GM19351 (cell line): ENCODE data around the gene DGKQ.

Experiments
- ATAC-seq: cut with Tn5 transposase; IDR thresholded peaks from one replicate; pipeline ENCODE4 v1.9.1; 2021; ENCODE audit warnings: mild to moderate bottlenecking, moderate library complexity; ENCODE audit not compliant: unreplicated experiment

DGKQ gene

GRCh38 chr4:996997-997374, 23.6 kb upstream of the DGKQ start:
- no peak for ATAC-seq

GRCh38 chr4:996030-996996, 22.9 kb upstream of the DGKQ start:
- no peak for ATAC-seq

DNA sequence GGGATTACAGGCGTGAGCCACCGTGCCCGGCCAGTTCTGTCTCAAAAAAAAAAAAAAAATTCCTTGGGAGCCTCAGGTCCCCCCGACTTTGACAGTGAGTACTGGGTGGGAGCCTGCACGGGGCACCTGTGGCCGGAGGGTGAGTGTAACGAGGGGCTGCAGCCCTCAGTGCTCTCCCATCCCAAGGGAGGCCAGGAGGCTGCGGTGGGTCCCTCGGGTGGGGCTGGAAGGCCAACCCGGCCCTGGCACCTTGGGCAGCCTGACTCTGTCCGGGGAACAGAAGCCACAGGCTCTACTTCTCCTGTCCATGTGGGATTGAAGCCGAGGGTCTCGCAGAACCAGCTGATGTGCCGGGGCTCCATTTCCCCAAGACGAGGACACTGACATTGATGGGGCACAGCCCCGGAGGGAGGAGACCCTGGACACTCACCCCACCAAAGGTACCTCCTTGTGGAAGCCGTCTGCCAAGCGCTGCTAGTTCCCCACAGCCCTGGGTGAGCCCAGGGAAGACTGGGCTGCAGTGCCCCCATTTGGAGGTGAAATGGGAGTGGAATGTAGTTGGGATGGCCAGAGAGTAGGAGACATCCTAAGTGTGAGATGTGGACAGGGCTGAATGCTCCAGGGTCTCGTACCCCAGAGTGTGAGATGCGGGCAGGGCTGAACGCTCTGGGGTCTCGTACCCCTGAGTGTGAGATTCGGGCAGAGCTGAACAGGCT, 22.1 kb upstream of the DGKQ start:
- ATAC-seq = no peak

- ATAC-seq = no peak
Observed at GRCh38 chr4:993111-994029, 20.0 kb upstream of the DGKQ start, which contains the start of gene SLC26A1. Gene SLC26A1 (minus strand): TSS chr4:993404. CDS start chr4:991703, 1,701 bp downstream.

- ATAC-seq = peak; percentile 67
Observed at GRCh38 chr4:992297-993110, 19.1 kb upstream of the DGKQ start.

DNA sequence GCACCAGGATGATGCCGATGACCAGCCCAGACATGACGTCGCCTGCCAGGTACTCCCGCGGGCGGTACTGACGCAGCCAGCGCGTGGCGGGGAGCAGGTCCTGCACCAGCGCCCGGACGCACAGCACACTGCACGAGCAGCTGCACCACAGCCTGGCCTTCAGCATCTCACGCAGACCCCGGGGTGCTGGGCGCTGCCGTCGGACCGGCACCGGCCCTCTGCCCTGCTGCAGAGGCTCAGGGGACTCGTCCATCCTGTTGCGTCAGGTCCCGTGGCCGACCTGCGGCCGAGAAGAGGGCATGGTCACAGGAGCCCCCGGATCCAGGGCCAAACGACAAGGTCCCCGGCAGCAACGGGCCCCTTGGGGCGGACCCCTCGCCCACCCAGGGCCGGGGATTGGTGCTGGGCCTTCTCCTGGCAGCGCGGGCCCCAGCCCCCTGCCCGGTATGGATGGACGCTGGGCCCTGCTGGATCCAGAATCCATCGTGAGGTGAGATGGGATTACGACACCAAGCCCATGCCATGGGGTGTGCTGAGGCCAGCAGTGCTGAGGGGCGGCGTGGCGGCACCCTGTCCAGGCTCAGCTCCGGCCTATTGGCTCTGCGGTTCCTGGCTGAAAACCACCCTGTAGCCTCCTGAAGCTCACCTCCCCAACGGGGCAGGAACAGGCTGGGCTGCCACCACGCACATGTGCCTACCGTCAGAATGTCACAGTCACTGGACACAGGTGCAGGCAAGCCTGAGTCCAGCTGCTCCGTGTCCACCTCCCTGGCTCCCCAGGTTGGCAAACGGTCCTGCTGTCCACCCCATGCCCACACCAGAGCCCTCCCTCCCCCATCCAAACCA, 18.3 kb upstream of the DGKQ start:
- ATAC-seq = no peak

- no peak for ATAC-seq
Observed at GRCh38 chr4:990746-991367, 17.5 kb upstream of the DGKQ start.

DNA sequence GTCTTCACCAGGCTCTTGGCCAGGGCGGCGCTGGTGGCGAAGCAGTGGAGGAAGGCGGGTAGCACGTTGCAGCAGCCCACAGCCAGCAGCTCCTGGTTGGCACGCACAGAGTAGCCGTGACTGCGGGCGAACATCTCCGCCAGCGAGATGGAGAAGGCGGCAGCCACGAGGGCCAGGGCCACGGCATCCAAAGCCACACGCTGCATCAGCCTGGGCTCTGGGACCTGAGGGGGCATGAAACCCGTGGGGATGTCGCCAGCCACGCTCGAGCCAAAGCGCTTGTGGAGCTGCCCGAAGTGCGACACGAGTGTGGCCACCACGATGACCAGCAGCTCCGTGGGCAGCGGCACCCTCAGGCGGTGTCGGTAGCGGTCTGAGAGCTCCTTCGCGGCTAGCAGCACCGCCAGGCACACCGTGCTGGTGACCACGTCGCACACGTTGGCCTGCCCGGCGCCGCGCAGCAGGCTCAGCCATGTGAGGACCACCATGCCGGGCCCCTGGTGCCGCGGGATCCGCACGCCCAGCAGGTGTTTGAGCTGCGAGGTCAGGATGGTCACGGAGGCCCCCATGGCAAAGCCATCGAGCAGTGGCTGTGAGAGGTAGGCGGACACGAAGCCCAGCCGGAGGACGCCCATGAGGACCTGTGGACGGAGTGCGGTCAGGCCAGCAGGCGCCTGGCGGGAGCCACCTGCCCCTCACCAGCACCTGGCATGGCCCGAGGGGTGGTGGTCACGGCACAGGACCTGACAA, 16.5 kb upstream of the DGKQ start:
- no peak for ATAC-seq

DNA sequence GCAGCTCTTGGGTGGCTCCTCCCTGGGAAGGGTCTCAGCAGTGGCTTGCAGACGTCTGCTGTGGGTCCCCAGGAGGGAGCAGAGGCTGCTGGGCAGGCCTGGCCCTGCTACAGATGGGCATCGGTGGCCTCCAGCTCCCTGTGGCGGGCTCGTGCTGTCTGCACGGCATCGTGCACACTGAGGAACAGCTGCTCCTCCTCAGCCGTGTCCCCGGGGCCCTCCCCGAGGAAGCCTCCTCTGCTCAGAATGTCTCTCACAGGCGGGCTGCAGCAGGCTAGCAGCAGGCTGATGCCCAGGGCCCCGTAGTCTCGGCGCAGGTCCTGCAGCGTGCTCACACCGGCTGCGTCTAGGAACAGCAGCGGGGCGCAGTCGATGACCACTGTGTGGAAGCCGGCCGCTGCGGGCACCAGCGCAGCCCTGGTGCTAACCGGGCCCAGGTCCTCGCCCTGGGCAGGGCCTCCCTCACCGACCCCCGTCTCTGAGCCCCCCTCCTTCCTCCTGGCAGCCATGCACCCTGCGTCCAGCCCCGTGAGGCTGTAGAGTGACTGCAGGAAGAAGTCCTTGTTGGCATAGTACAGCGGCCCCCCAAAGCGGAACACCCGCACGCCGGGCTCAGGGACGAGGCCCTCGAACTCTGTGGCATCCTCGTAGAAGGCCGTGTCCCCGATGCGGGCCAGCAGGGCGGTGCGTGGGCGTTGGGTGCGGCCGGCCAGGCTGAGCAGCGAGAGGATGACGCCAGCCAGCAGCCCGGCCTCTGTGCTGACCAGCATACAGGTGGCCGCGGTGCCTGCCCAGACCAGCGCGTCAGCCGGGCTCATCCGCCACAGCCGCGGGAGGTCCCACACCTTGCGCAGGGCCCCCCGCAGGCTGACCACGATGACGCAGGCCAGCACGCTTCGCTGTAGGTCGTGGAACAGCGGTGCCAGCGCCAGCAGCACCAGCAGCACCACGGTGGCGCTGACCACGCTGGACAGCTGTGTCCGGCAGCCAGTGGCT, 15.7 kb upstream of the DGKQ start:
- ATAC-seq = no peak

GRCh38 chr4:987624-988513, 14.5 kb upstream of the DGKQ start:
- no peak for ATAC-seq

DNA sequence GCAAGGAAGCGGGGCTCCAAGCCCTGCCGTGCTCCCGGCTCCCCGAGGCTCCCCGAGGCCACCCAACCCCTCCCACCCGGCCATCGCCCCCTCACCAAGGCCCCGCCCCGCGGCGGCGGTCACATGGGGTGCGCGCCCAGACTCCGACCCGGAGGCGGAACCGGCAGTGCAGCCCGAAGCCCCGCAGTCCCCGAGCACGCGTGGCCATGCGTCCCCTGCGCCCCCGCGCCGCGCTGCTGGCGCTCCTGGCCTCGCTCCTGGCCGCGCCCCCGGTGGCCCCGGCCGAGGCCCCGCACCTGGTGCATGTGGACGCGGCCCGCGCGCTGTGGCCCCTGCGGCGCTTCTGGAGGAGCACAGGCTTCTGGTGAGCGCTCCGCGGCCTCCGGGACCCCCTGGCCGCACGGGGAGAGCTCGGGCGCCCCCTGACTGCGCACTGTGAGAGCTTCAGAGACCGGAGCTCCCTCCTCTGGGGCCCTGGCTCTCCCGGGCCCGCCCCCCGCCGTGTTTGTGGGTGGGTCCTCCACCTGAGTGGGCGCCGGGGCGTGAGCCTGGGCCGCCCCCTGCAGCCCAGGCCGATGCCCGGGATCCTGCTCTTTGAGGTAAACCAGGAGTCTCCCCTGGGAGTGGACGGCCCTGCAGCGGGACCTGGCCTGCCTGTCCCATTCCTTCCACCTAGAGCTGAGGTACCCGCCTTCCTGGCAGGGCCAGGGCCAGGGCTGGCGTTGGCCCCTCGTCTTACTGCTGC, 13.7 kb upstream of the DGKQ start, which contains the start of gene IDUA:
IDUA (plus strand) TSS at position 166 of the 745 bp plus-strand sequence; CDS start at position 207, 41 bp downstream.
- peak; percentile 82 for ATAC-seq

GRCh38 chr4:986428-986878, 13.1 kb upstream of the DGKQ start:
- ATAC-seq = peak; percentile 14

DNA sequence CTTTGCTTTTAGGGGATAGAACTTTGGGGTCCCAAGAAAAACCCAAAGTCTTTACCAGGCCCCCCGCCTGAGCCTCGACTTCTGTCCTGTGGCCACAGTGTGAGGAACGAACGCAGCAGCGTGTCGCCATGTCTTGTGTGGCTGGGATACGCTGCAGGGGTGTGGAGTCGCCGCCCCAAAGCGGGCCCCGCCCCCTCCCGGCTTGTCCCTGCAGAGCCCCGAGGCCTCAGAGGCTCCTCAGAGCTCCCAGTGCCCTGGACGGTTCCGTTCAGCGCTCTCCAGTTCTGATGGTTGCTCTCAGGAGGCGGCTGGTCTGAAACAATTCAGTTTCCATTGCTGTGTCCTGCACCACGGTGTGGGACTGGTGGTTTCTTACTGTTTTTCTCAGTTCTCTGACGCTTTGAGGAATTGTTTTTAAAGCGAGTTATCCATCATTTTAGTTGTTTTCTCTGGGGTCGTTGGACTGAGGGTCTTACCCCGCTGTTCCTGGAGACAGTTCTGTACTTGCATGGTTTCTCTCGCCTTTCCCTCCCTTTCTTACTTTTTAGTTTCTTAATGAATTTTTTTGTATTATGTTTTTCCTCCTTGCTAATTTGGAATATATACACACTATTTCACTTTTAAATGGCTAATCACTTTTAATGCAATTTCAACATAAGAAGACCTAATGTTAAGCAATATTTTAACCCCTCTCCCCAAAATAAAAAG, 11.9 kb upstream of the DGKQ start:
- ATAC-seq = no peak

DNA sequence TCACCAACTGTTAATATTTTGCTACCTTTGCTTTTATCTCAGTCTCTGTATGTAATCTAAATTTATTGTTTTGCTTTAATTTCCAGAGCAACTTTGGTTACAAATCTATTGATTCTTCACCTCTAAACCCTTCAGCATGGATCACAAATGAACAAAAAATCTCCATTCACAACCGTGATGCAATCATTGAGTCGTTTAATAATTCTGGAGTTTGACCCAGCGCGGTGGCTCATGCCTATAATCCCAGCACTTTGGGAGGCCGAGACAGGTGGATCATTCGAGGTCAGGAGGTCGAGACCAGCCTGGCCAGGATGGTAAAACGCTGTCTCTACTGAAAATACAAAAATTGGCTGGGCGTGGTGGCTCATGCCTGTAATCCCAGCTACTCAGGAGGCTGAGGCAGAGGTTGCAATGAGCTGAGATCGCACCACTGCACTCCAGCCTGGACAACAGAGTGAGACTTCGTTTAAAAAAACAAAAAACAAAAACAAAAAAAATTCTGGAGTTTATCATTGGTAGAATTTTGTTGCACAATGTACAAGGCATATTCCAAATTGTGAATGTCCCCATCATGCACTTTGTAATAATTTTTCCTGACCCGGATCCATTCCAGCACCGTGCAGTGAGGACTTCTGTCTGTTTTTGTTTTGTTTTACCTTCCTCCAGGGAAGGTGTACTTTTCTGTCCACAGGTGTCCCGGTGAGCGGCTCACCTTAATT, 11.1 kb upstream of the DGKQ start:
- no peak for ATAC-seq
